Stimulated activated CD4-positive, alpha-beta T cell treated with anti-CD3 and anti-CD28 coated beads, TNF-alpha, amount 100 ng/mL, for 24 hours (primary cell): Measurements from ENCODE around the gene C1orf159.
"Not testable (repeated sequence)": the region's sequence is repeated elsewhere in the genome, so short reads cannot be mapped to it uniquely, and the experiment has no call there.

Experiments
- DNase-seq, 3 experiments: peaks; one replicate each; pipeline ENCODE4 v3.0.0-alpha.2; 2020; ENCODE audit warnings: low read depth in 3 of 3

C1orf159 gene

GRCh38 chr1:1081311-1082238 is 34.3 kb downstream of the C1orf159 start:
- no peak for DNase-seq

GRCh38 chr1:1080951-1081310 is 35.0 kb downstream of the C1orf159 start:
- DNase-seq: no peak

- DNase-seq: no peak
Observed at GRCh38 chr1:1080122-1080757, 35.6 kb downstream of the C1orf159 start.

GRCh38 chr1:1079408-1080121 is 36.3 kb downstream of the C1orf159 start:
- peak in 1 of 3 experiments; percentile 40 for DNase-seq

GRCh38 chr1:1077396-1077795 is 38.5 kb downstream of the C1orf159 start:
- DNase-seq: not testable (repeated sequence)

GRCh38 chr1:1075148-1075935 is 40.5 kb downstream of the C1orf159 start:
- no peak for DNase-seq

GRCh38 chr1:1074631-1075147 is 41.2 kb downstream of the C1orf159 start:
- DNase-seq: no peak

- no peak for DNase-seq
Observed at GRCh38 chr1:1073743-1074587, 41.9 kb downstream of the C1orf159 start, which contains the start of gene RNF223. Gene RNF223, minus strand, starts transcription at chr1:1074306. Its CDS starts 1,740 bp downstream, at chr1:1072566.

- no peak for DNase-seq
Observed at GRCh38 chr1:1072849-1073742, 42.8 kb downstream of the C1orf159 start.

- DNase-seq: no peak
Observed at GRCh38 chr1:1072299-1072848, 43.5 kb downstream of the C1orf159 start.

- DNase-seq: no peak
Observed at GRCh38 chr1:1071486-1072298, 44.2 kb downstream of the C1orf159 start.

GRCh38 chr1:1069711-1070676 is 45.9 kb downstream of the C1orf159 start:
- no peak for DNase-seq

- DNase-seq: peak; percentile 78 to 81 (median 79)
Observed at GRCh38 chr1:1069056-1069710, 46.7 kb downstream of the C1orf159 start.

GRCh38 chr1:1068517-1069055 is 47.3 kb downstream of the C1orf159 start:
- no peak for DNase-seq

- no peak for DNase-seq
Observed at GRCh38 chr1:1067860-1068516, 47.9 kb downstream of the C1orf159 start.
